ENCODE data around the gene MAP3K21.

DNA sequence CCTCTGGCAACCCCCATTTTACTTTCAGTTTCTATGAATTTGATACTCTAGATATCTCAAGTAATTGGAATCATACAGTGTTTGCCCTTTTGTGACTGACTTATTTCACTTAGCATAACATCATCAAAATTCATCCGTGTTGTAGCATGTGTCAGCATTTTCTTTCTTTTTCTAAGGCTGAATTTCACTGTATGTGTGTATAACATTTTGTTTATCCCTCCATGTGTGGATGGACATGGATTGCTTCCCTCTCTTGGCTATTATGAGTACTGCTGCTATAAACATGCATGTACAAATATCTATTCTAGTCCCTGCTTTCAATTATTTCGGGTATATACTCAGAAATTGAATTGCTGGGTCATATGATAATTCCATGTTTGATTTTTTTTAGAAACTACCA lies 97.3 kb downstream of the MAP3K21 start:
- TF ChIP-seq, protein P1, sequence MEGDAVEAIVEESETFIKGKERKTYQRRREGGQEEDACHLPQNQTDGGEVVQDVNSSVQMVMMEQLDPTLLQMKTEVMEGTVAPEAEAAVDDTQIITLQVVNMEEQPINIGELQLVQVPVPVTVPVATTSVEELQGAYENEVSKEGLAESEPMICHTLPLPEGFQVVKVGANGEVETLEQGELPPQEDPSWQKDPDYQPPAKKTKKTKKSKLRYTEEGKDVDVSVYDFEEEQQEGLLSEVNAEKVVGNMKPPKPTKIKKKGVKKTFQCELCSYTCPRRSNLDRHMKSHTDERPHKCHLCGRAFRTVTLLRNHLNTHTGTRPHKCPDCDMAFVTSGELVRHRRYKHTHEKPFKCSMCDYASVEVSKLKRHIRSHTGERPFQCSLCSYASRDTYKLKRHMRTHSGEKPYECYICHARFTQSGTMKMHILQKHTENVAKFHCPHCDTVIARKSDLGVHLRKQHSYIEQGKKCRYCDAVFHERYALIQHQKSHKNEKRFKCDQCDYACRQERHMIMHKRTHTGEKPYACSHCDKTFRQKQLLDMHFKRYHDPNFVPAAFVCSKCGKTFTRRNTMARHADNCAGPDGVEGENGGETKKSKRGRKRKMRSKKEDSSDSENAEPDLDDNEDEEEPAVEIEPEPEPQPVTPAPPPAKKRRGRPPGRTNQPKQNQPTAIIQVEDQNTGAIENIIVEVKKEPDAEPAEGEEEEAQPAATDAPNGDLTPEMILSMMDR (IDR thresholded peaks at IDR 0.05) = peak in 1 of 6 experiments; percentile 14
- no peak for TF ChIP-seq POLR2A (IDR thresholded peaks at IDR 0.05)

All from thyroid gland (tissue), 4 donors.